ENCODE data around the gene HDAC10.

- TF ChIP-seq CTCF (IDR thresholded peaks at IDR 0.05) (no peak), POLR2A (IDR thresholded peaks at IDR 0.05) (no peak)
These were observed 43.5 kb downstream of the HDAC10 start for GRCh38 chr22:50207383-50208140.
